WTC11 (cell line): ENCODE data around the gene MYH9. TPM values are rescaled to one million over a fixed set of nuclear protein-coding genes. Genes with fewer than 3 reads are reported as not detected.

ENCODE experiments used
- ATAC-seq: fragments of 200-7000 bp; cut with Tn5 transposase; 2 replicates; pipeline ENCODE4 v1.10.0; 2021; ENCODE audit warnings: mild to moderate bottlenecking, moderate library complexity
- CTCF ChIA-PET: fragments of 300-600 bp; sonication (Branson Sonifier 250); formaldehyde crosslinking; loops from one replicate; lab custom pipeline; 2021; ENCODE audit warnings: antibody characterized with exemption; lab: Charles Lee
- POLR2A ChIA-PET: fragments of 350-600 bp; sonication (Branson Sonifier 250); formaldehyde crosslinking; loops from one replicate; lab custom pipeline; 2021; ENCODE audit warnings: antibody characterized with exemption; lab: Charles Lee
- DNase-seq: peaks from one replicate; pipeline ENCODE4 v3.0.0; 2021; ENCODE audit warnings: low spot score
- H3K27ac Mint-ChIP-seq: 2 replicates; pipeline ENCODE4 v1.8.0; 2021; ENCODE audit warnings: mixed read lengths
- H3K27me3 Mint-ChIP-seq: 2 replicates; pipeline ENCODE4 v1.8.0; 2021; ENCODE audit warnings: low read depth, mild to moderate bottlenecking, moderate library complexity, mixed read lengths
- H3K36me3 Mint-ChIP-seq: 2 replicates; pipeline ENCODE4 v1.8.0; 2021; ENCODE audit warnings: mixed read lengths
- H3K4me1 Mint-ChIP-seq: 2 replicates; pipeline ENCODE4 v1.8.0; 2022; ENCODE audit warnings: mixed read lengths
- H3K4me3 Mint-ChIP-seq: 2 replicates; pipeline ENCODE4 v1.8.0; 2021; ENCODE audit warnings: mild to moderate bottlenecking, moderate library complexity, mixed read lengths
- H3K9me3 Mint-ChIP-seq: 2 replicates; pipeline ENCODE4 v1.8.0; 2021; ENCODE audit warnings: mixed read lengths
- CDX4 ChIP-seq: fragments of 250-450 bp; sonication (Bioruptor Pico); IDR thresholded peaks from 2 replicates; pipeline ENCODE4 v1.9.0; 2021; ENCODE audit warnings: moderate library complexity, mild to moderate bottlenecking, inconsistent platforms, borderline replicate concordance
- CREB1 ChIP-seq: sonication (generic); formaldehyde crosslinking; IDR thresholded peaks from 2 replicates; pipeline ENCODE4 v1.8.0; 2023; ENCODE audit warnings: mild to moderate bottlenecking, missing genetic modification reagents
- E2F5 ChIP-seq: sonication (generic); formaldehyde crosslinking; IDR thresholded peaks from 2 replicates; pipeline ENCODE4 v1.8.1; 2022; ENCODE audit warnings: mild to moderate bottlenecking, moderate library complexity, missing genetic modification reagents
- FOXJ3 ChIP-seq: sonication (generic); formaldehyde crosslinking; IDR thresholded peaks from 2 replicates; pipeline ENCODE4 v1.9.0; 2021; ENCODE audit warnings: missing genetic modification reagents, mild to moderate bottlenecking, borderline replicate concordance
- FOXK1 ChIP-seq: sonication (generic); formaldehyde crosslinking; IDR thresholded peaks from 2 replicates; pipeline ENCODE4 v1.8.0; 2022; ENCODE audit warnings: mild to moderate bottlenecking, moderate library complexity, missing genetic modification reagents
- FOXP4 ChIP-seq: sonication (generic); formaldehyde crosslinking; IDR thresholded peaks from 2 replicates; pipeline ENCODE4 v1.8.0; 2022; ENCODE audit warnings: mild to moderate bottlenecking, missing genetic modification reagents
- GABPB1 ChIP-seq: sonication (generic); formaldehyde crosslinking; IDR thresholded peaks from 2 replicates; pipeline ENCODE4 v1.8.1; 2023; ENCODE audit warnings: mild to moderate bottlenecking, missing genetic modification reagents
- GRHL2 ChIP-seq: fragments of 250-450 bp; sonication (Bioruptor Pico); IDR thresholded peaks from 2 replicates; pipeline ENCODE4 v1.8.0; 2022; ENCODE audit warnings: mild to moderate bottlenecking, moderate library complexity; ENCODE audit not compliant: insufficient replicate concordance, severe bottlenecking
- GTF2I ChIP-seq: fragments of 250-450 bp; sonication (Bioruptor Pico); conservative IDR thresholded peaks from 2 replicates; pipeline ENCODE4 v1.4.0; 2021; ENCODE audit warnings: mild to moderate bottlenecking
- MAX ChIP-seq: sonication (generic); formaldehyde crosslinking; IDR thresholded peaks from 2 replicates; pipeline ENCODE4 v1.8.0; 2022; ENCODE audit warnings: mild to moderate bottlenecking, missing genetic modification reagents
- MLX ChIP-seq: sonication (generic); formaldehyde crosslinking; IDR thresholded peaks from 2 replicates; pipeline ENCODE4 v1.8.1; 2023; ENCODE audit warnings: mild to moderate bottlenecking, missing genetic modification reagents, moderate library complexity
- NFATC4 ChIP-seq: fragments of 250-450 bp; sonication (Bioruptor Pico); IDR thresholded peaks from 2 replicates; pipeline ENCODE4 v1.9.0; 2021; ENCODE audit warnings: mild to moderate bottlenecking
- RELA ChIP-seq: sonication (generic); formaldehyde crosslinking; IDR thresholded peaks from 2 replicates; pipeline ENCODE4 v1.8.1; 2022; ENCODE audit warnings: missing genetic modification reagents, mild to moderate bottlenecking, borderline replicate concordance
- RORB ChIP-seq: fragments of 250-450 bp; sonication (Bioruptor Pico); IDR thresholded peaks from 2 replicates; pipeline ENCODE4 v1.9.0; 2021; ENCODE audit warnings: mild to moderate bottlenecking
- SMAD3 ChIP-seq: sonication (generic); formaldehyde crosslinking; IDR thresholded peaks from 2 replicates; pipeline ENCODE4 v1.8.0; 2022; ENCODE audit warnings: missing genetic modification reagents, mild to moderate bottlenecking, borderline replicate concordance
- SOX15 ChIP-seq: fragments of 250-450 bp; sonication (Bioruptor Pico); IDR thresholded peaks from 2 replicates; pipeline ENCODE4 v1.9.0; 2021; ENCODE audit warnings: mild to moderate bottlenecking
- TP53 ChIP-seq: sonication (generic); formaldehyde crosslinking; IDR thresholded peaks from 2 replicates; pipeline ENCODE4 v1.8.1; 2023; ENCODE audit warnings: mild to moderate bottlenecking, missing genetic modification reagents
- USF2 ChIP-seq: sonication (generic); formaldehyde crosslinking; IDR thresholded peaks from 2 replicates; pipeline ENCODE4 v1.8.1; 2023; ENCODE audit warnings: mild to moderate bottlenecking, missing genetic modification reagents, moderate library complexity
- ZMAT4 ChIP-seq: fragments of 250-450 bp; sonication (Bioruptor Pico); IDR thresholded peaks from 2 replicates; pipeline ENCODE4 v1.9.0; 2021; ENCODE audit warnings: mild to moderate bottlenecking
- ZNF263 ChIP-seq: sonication (generic); formaldehyde crosslinking; IDR thresholded peaks from 2 replicates; pipeline ENCODE4 v1.8.1; 2022; ENCODE audit warnings: low read depth, mild to moderate bottlenecking, moderate library complexity, missing genetic modification reagents
- ZNF317 ChIP-seq: sonication (generic); formaldehyde crosslinking; IDR thresholded peaks from 2 replicates; pipeline ENCODE4 v1.8.1; 2023; ENCODE audit warnings: low read depth, mild to moderate bottlenecking, moderate library complexity, missing genetic modification reagents, borderline replicate concordance
- ZNF423 ChIP-seq: fragments of 250-450 bp; sonication (Bioruptor Pico); IDR thresholded peaks from 2 replicates; pipeline ENCODE4 v2.1.2; 2022; ENCODE audit warnings: mild to moderate bottlenecking, moderate library complexity
- total RNA-seq: library from RNA; stranded (reverse); gene quantifications from 3 replicates; pipeline ENCODE4 v1.2.3, GENCODE V29; 2021

The MYH9 gene
- total RNA-seq, 1 experiment from 2014 or later: 277 TPM

- TF ChIP-seq TP53 (CRISPR knock-in tag) (no peak), CREB1 (CRISPR knock-in tag) (no peak), ZNF423 (no peak), GABPB1 (CRISPR knock-in tag) (no peak), CDX4 (no peak), MLX (no peak), RELA (CRISPR knock-in tag) (no peak), SOX15 (CRISPR knock-in tag) (no peak), USF2 (no peak)
Observed at GRCh38 chr22:36343070-36343719, 44.6 kb downstream of the MYH9 start (continued).

GRCh38 chr22:36341640-36342041, 46.1 kb downstream of the MYH9 start:
- Mint-ChIP-seq H3K4me1 (peaks cover 41% of the 10 kb centered on the region), H3K27ac (peak overlapping the region; percentile 78), H3K4me3 (no peak overlapping the region), H3K9me3 (no peaks in the 10 kb centered on the region), H3K27me3 (no peaks in the 10 kb centered on the region), H3K36me3 (peaks cover 51% of the 10 kb centered on the region)
- POLR2A ChIA-PET: no interaction called here
- DNase-seq (no peak), ATAC-seq (no peak)
- CTCF ChIA-PET: interaction anchor here (0.7 to 1.0 kb wide), 2 partner anchors 47 to 82 kb away, joined by 3 read pairs; partner anchors contain the start of gene MYH9
- TF ChIP-seq CREB1 (CRISPR knock-in tag) (no peak), ZNF263 (CRISPR knock-in tag) (0 out of 2 replicates have a peak, but pooled peaks have one; percentile 54), MAX (CRISPR knock-in tag) (no peak)

- no peaks in the 10 kb centered on the region for H3K9me3 Mint-ChIP-seq
- no peaks in the 10 kb centered on the region for H3K27me3 Mint-ChIP-seq
- TF ChIP-seq FOXK1 (CRISPR knock-in tag) (no peak), NFATC4 (CRISPR knock-in tag) (no peak), E2F5 (no peak), GRHL2 (CRISPR knock-in tag) (no peak)
- no peak overlapping the region for H3K4me3 Mint-ChIP-seq
- peak overlapping the region; percentile 86 for H3K27ac Mint-ChIP-seq
- no peak for ATAC-seq
- H3K4me1 Mint-ChIP-seq: peaks cover 50% of the 10 kb centered on the region
- CTCF ChIA-PET: interaction anchor here (1.0 kb wide), 1 partner anchor 48 kb away, joined by 3 read pairs; the partner anchor contains the start of gene MYH9
- POLR2A ChIA-PET: interaction anchor here (0.5 kb wide), 1 partner anchor 10 kb away, joined by 3 read pairs; no protein-coding TSS in a partner anchor
- peaks cover 55% of the 10 kb centered on the region for H3K36me3 Mint-ChIP-seq
- no peak for DNase-seq
Observed at GRCh38 chr22:36340621-36341020, 47.1 kb downstream of the MYH9 start.

- peak overlapping the region; percentile 71 for H3K27ac Mint-ChIP-seq
- no peak overlapping the region for H3K4me3 Mint-ChIP-seq
- no peak for DNase-seq
- CTCF ChIA-PET: interaction anchor here (1.0 kb wide), 1 partner anchor 131 kb away, joined by 4 read pairs; no protein-coding TSS in a partner anchor
- H3K36me3 Mint-ChIP-seq: peaks cover 49% of the 10 kb centered on the region
- no peak for ATAC-seq
- no peaks in the 10 kb centered on the region for H3K27me3 Mint-ChIP-seq
- peaks cover 52% of the 10 kb centered on the region for H3K4me1 Mint-ChIP-seq
- H3K9me3 Mint-ChIP-seq: no peaks in the 10 kb centered on the region
- POLR2A ChIA-PET: interaction anchor here (0.5 to 1.0 kb wide), 2 partner anchors 8 to 248 kb away, joined by 3 read pairs; no protein-coding TSS in a partner anchor
- no peak for TF ChIP-seq ZMAT4 (CRISPR knock-in tag)
- no peak for TF ChIP-seq FOXP4 (CRISPR knock-in tag)
- TF ChIP-seq ZNF317: no peak
- TF ChIP-seq FOXJ3 (CRISPR knock-in tag): no peak
- TF ChIP-seq GTF2I: no peak
- TF ChIP-seq SMAD3 (CRISPR knock-in tag): no peak
- TF ChIP-seq RORB (CRISPR knock-in tag): no peak
Observed at GRCh38 chr22:36339171-36340065, 48.3 kb downstream of the MYH9 start.
